ENCODE measurements around the gene PTPRG. TPM values are rescaled to one million over a fixed set of nuclear protein-coding genes. Genes with fewer than 3 reads are reported as not detected.

Gene PTPRG
- total RNA-seq, 4 donors from 2014 or later = 11.0 to 18.5 (median 14.9) TPM

DNA sequence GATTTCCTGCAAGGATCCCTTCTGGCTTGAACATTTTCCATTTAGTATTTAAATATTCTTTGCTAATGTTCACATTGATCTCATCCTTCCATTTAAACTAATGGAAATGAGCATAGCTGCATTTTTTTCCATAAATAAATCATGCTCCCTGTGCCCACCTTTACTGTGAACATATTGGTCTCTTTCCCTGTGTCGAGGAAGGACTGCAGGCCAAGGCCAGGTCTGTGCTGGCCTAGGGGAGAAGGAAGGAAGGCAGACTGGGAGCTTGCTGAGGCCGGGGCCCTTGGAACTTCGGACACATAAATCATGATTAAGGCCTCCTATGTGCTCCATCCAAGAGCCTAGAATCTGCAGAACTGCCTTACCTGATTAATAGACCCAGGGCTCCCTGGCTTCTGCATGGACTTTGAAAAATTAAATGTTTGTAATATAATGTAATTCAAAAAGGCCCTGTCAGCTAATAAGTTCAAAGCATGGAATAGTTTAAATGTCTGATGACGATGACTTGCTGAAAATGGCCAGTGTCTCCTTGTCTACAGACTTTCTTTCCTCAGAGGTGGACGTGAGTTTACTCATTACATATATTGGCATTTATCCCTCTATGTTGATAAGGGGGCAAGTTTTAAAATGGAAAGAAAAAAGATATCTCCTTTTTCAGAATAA lies 636.1 kb downstream of the PTPRG start:
- 93% methylated on average over 5 of the region's 5 CpGs for WGBS
- Histone ChIP-seq H3K36me3 (peaks cover 6% of the 10 kb centered on the region), H3K27me3 (no peaks in the 10 kb centered on the region)

DNA sequence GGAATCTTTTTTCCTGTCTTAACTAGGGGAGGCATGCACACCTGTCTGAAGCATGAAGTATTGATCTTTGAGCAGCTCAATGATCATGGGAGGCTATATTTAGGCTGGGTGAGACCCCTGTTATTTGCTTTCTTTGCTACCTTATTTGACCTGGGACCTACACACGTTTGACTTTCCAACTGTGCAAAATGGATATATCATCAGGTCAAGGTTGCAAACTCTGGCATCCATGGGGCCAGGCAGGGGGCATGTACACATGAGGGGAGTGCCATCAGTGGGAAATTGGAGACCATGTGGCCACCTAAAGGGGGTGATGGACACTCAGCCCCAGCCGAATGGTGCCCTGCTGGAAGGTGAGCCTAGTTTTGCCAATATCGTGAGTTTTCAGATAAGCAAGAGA lies 637.8 kb downstream of the PTPRG start:
- no peak for DNase-seq (ENCODE audit: low spot score in 2 of 2)
- no peaks in the 10 kb centered on the region for H3K9me3 ChIP-seq
- 85% methylated on average over 3 of the region's 3 CpGs for WGBS
- H3K4me3 ChIP-seq = no peak overlapping the region
- H3K4me1 ChIP-seq = no peaks in the 10 kb centered on the region
- TF ChIP-seq EP300 (IDR thresholded peaks at IDR 0.05) = no peak
- no peak for TF ChIP-seq POLR2AphosphoS5 (IDR thresholded peaks at IDR 0.05)
- TF ChIP-seq, protein P1, sequence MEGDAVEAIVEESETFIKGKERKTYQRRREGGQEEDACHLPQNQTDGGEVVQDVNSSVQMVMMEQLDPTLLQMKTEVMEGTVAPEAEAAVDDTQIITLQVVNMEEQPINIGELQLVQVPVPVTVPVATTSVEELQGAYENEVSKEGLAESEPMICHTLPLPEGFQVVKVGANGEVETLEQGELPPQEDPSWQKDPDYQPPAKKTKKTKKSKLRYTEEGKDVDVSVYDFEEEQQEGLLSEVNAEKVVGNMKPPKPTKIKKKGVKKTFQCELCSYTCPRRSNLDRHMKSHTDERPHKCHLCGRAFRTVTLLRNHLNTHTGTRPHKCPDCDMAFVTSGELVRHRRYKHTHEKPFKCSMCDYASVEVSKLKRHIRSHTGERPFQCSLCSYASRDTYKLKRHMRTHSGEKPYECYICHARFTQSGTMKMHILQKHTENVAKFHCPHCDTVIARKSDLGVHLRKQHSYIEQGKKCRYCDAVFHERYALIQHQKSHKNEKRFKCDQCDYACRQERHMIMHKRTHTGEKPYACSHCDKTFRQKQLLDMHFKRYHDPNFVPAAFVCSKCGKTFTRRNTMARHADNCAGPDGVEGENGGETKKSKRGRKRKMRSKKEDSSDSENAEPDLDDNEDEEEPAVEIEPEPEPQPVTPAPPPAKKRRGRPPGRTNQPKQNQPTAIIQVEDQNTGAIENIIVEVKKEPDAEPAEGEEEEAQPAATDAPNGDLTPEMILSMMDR (IDR thresholded peaks at IDR 0.05) = no peak
- TF ChIP-seq POLR2A (IDR thresholded peaks at IDR 0.05) = no peak
- H3K27me3 ChIP-seq = no peaks in the 10 kb centered on the region
- no peak overlapping the region for H3K27ac ChIP-seq
- peaks cover 16% of the 10 kb centered on the region for H3K36me3 ChIP-seq

More for the DNA sequence above, 636.1 kb downstream of the PTPRG start:
- Histone ChIP-seq H3K9me3 (no peaks in the 10 kb centered on the region), H3K27ac (no peak overlapping the region), H3K4me3 (no peak overlapping the region), H3K4me1 (no peaks in the 10 kb centered on the region)
- no peak for DNase-seq (ENCODE audit: low spot score in 2 of 2)
- TF ChIP-seq POLR2AphosphoS5 (IDR thresholded peaks at IDR 0.05) = no peak
- no peak for TF ChIP-seq POLR2A (IDR thresholded peaks at IDR 0.05)

DNA sequence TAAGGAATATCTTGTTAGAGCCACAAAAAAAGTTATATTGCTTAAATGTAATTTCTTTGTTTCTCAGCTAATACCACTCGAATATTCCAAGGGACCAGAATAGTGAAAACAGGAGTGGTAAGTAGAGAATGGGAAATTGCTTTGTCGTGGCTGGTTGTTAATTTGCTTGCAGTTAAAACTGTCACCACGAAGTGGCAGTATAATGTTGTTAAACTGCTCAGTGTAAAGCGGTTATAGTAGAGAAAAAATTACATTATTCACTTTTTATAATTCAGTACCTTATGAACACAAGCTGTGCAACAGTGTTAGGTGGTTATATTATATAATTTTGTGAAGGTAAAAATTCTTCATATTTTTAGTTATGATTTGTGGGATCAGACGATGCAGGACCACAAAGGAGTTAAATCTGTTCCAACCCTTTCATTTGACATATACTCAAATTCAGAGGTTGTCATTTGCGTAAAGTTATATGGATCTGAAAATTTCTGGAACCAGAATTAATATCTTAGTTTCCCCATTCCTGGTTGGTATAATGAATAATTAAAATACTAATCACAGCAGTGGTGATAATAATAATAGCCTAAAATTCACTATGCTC lies 640.2 kb downstream of the PTPRG start:
- Histone ChIP-seq H3K9me3 (no peaks in the 10 kb centered on the region), H3K36me3 (peaks cover 12% of the 10 kb centered on the region), H3K4me3 (no peak overlapping the region), H3K27me3 (no peaks in the 10 kb centered on the region), H3K4me1 (no peaks in the 10 kb centered on the region), H3K27ac (no peak overlapping the region)
- no peak for DNase-seq (ENCODE audit: low spot score in 2 of 2)
- TF ChIP-seq, protein P1 (IDR thresholded peaks at IDR 0.05) = peak in 1 of 2 donors; percentile 45
- TF ChIP-seq POLR2AphosphoS5 (IDR thresholded peaks at IDR 0.05) = no peak
- WGBS = 39% methylated on average over 6 of the region's 6 CpGs

DNA sequence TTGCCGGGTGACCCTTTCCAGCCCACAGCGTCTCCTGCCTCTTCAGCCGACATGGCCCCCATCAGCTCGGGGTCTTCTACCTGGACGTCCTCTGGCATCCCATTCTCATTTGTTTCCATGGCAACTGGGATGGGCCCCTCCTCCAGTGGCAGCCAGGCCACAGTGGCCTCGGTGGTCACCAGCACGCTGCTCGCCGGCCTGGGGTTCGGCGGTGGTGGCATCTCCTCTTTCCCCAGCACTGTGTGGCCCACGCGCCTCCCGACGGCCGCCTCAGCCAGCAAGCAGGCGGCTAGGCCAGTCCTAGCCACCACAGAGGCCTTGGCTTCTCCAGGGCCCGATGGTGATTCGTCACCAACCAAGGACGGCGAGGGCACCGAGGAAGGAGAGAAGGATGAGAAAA lies 641.8 kb downstream of the PTPRG start:
- Histone ChIP-seq H3K27ac (no peak overlapping the region), H3K27me3 (no peaks in the 10 kb centered on the region), H3K36me3 (peaks cover 12% of the 10 kb centered on the region), H3K4me3 (no peak overlapping the region), H3K9me3 (no peaks in the 10 kb centered on the region), H3K4me1 (no peaks in the 10 kb centered on the region)
- TF ChIP-seq POLR2AphosphoS5 (IDR thresholded peaks at IDR 0.05) (no peak), POLR2A (IDR thresholded peaks at IDR 0.05) (no peak), EP300 (IDR thresholded peaks at IDR 0.05) (no peak)
- TF ChIP-seq, protein P1 (IDR thresholded peaks at IDR 0.05) = no peak
- WGBS = 92% methylated on average over 22 of the region's 22 CpGs
- no peak for DNase-seq (ENCODE audit: low spot score in 2 of 2)

DNA sequence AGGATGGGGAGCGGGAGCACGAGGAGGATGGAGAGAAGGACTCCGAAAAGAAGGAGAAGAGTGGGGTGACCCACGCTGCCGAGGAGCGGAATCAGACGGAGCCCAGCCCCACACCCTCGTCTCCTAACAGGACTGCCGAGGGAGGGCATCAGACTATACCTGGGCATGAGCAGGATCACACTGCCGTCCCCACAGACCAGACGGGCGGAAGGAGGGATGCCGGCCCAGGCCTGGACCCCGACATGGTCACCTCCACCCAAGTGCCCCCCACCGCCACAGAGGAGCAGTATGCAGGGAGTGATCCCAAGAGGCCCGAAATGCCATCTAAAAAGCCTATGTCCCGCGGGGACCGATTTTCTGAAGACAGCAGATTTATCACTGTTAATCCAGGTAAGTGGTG lies 642.2 kb downstream of the PTPRG start:
- DNase-seq (ENCODE audit: low spot score in 2 of 2) = no peak
- H3K36me3 ChIP-seq = peaks cover 12% of the 10 kb centered on the region
- H3K9me3 ChIP-seq = no peaks in the 10 kb centered on the region
- WGBS = 96% methylated on average over 19 of the region's 19 CpGs
- no peaks in the 10 kb centered on the region for H3K27me3 ChIP-seq
- no peak overlapping the region for H3K4me3 ChIP-seq
- no peak overlapping the region for H3K27ac ChIP-seq
- H3K4me1 ChIP-seq = no peaks in the 10 kb centered on the region
- TF ChIP-seq POLR2A (IDR thresholded peaks at IDR 0.05) (no peak), POLR2AphosphoS5 (IDR thresholded peaks at IDR 0.05) (no peak), EP300 (IDR thresholded peaks at IDR 0.05) (no peak)
- TF ChIP-seq, protein P1 (IDR thresholded peaks at IDR 0.05) = no peak

Measured in suprapubic skin (tissue), 4 donors.